ENCODE results near the gene CAMK2B.

DNA sequence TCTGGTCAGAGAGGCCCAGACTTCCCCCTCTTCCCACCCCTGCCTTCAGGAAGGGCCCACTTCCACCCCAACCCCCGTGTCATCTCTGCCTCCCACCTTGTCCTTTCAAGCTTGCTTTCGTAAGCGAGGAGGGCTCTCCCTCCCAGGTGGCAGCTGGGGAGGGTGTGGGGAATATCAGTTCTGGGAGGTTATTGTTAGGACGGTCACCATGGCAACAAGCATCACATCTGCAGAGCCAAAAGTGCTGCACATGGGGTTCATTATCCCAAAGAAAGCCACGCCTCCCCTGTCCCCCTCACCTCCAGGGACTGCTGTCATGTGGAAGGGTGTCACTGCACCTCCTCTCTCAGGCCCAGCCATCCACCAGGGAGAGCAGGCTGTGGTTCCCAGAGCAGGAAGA, 2.6 kb upstream of the CAMK2B start:
- TF ChIP-seq CTCF (IDR thresholded peaks at IDR 0.05; ENCODE audit: borderline replicate concordance, extremely low read depth, low read length, poor library complexity, severe bottlenecking): no peak
- no peak for TF ChIP-seq EZH2 (IDR thresholded peaks at IDR 0.05; ENCODE audit: borderline replicate concordance, low read depth, low read length, severe bottlenecking)
